Endothelial cell of umbilical vein (primary cell): ENCODE measurements around the gene CRYBG3. TPM values are rescaled to one million over a fixed set of nuclear protein-coding genes. Genes with fewer than 3 reads are reported as not detected.

ENCODE experiments used
- BruUV-seq: library from RNA; stranded (reverse); fragments of 400-500 nt; replicated peaks from 2 replicates; lab custom pipeline; 2021; lab: Mats Ljungman, UMichigan
- CTCF ChIA-PET: fragments of 300-600, 350-600 bp; sonication (Branson Sonifier 250); formaldehyde crosslinking; loops from one replicate; lab custom pipeline; 2021; ENCODE audit warnings: antibody characterized with exemption, inconsistent platforms; lab: Charles Lee
- POLR2A ChIA-PET: fragments of 300-600, 350-600 bp; sonication (Branson Sonifier 250); formaldehyde crosslinking; loops from one replicate; lab custom pipeline; 2021; ENCODE audit warnings: antibody characterized with exemption, inconsistent platforms; lab: Charles Lee
- DNase-seq: peaks from one replicate; pipeline ENCODE4 v3.0.0-alpha.2; 2011; ENCODE audit warnings: low read depth, low spot score
- FAIRE-seq: peaks from 2 replicates; lab custom pipeline; 2011; peaks lifted over from hg19 to GRCh38; lab: Jason Lieb, UNC
- H2AFZ ChIP-seq: 2 replicates; pipeline ENCODE4 v1.6.0; 2012; ENCODE audit warnings: low read depth, low read length, control low read depth, inconsistent platforms
- H3K27ac ChIP-seq: 2 replicates; pipeline ENCODE4 v1.5.1; 2011; ENCODE audit warnings: low read depth, mild to moderate bottlenecking, control low read depth, low read length, moderate library complexity; ENCODE audit not compliant: insufficient read depth
- H3K27me3 ChIP-seq, 2 experiments: 2 replicates each; pipeline versions ENCODE4 v1.6.0 to v1.6.1; 2011; ENCODE audit warnings: low read length in 2 of 2, mixed read lengths in 1 of 2; ENCODE audit not compliant: control insufficient read depth in 2 of 2, insufficient read depth in 2 of 2
- H3K36me3 ChIP-seq, 2 experiments: 2 replicates in 1 of 2; 3 replicates in 1 of 2; pipeline ENCODE4 v1.5.1; 2011; ENCODE audit warnings: low read length in 2 of 2, mild to moderate bottlenecking in 1 of 2, moderate library complexity in 1 of 2; ENCODE audit not compliant: control insufficient read depth in 2 of 2, insufficient read depth in 2 of 2; ENCODE audit errors: extremely low read depth in 1 of 2
- H3K4me1 ChIP-seq: 3 replicates; pipeline ENCODE4 v1.5.1; 2011; ENCODE audit warnings: mild to moderate bottlenecking, low read length; ENCODE audit not compliant: control insufficient read depth, insufficient read depth; ENCODE audit errors: extremely low read depth
- H3K4me2 ChIP-seq: 2 replicates; pipeline ENCODE4 v1.6.1; 2011; ENCODE audit warnings: low read length, control low read depth, mixed read lengths; ENCODE audit not compliant: insufficient read depth
- H3K4me3 ChIP-seq, 3 experiments: fragments of 200-600 bp in 1 of 3; sonication (generic), shearing (Covaris generic) in 1 of 3; replicated peaks in 1 of 3; 2 replicates each; pipeline ENCODE4 v1.5.1; 2011 to 2016; ENCODE audit warnings: control low read depth in 3 of 3, low read length in 3 of 3, mild to moderate bottlenecking in 2 of 3, inconsistent platforms in 1 of 3, low read depth in 1 of 3, moderate library complexity in 1 of 3; ENCODE audit not compliant: insufficient read depth in 1 of 3
- H3K79me2 ChIP-seq: 2 replicates; pipeline ENCODE4 v1.6.0; 2012; ENCODE audit warnings: low read length, inconsistent platforms; ENCODE audit not compliant: control insufficient read depth, insufficient read depth
- H3K9ac ChIP-seq: replicated peaks from 2 replicates; pipeline ENCODE3; 2011; ENCODE audit warnings: low read length, control low read depth; ENCODE audit not compliant: insufficient read depth; ENCODE audit errors: extremely low read depth
- H3K9me1 ChIP-seq: replicated peaks from 3 replicates; pipeline ENCODE4 v1.6.0; 2011; ENCODE audit warnings: mild to moderate bottlenecking, low read length; ENCODE audit not compliant: control insufficient read depth, insufficient read depth; ENCODE audit errors: extremely low read depth
- H3K9me3 ChIP-seq: replicated peaks from 2 replicates; pipeline ENCODE4 v1.5.1; 2012; ENCODE audit warnings: low read length, inconsistent platforms; ENCODE audit not compliant: control insufficient read depth, insufficient read depth
- H4K20me1 ChIP-seq: replicated peaks from 2 replicates; pipeline ENCODE3; 2011; ENCODE audit warnings: mild to moderate bottlenecking, low read length; ENCODE audit not compliant: control insufficient read depth, insufficient read depth; ENCODE audit errors: extremely low read depth
- EZH2 ChIP-seq: IDR thresholded peaks from 2 replicates; pipeline ENCODE4 v1.6.1; 2012; ENCODE audit warnings: borderline replicate concordance, low read depth, mild to moderate bottlenecking, moderate library complexity, low read length, inconsistent platforms; ENCODE audit not compliant: severe bottlenecking
- FOS ChIP-seq: IDR thresholded peaks from 2 replicates; pipeline ENCODE4 v1.6.1; 2011; ENCODE audit warnings: mild to moderate bottlenecking, low read length, moderate library complexity, borderline replicate concordance; ENCODE audit not compliant: insufficient read depth
- GATA2 ChIP-seq: IDR thresholded peaks from 2 replicates; pipeline ENCODE4 v1.7.0; 2011; ENCODE audit warnings: low read depth, mild to moderate bottlenecking, moderate library complexity, mixed read lengths, low read length; ENCODE audit not compliant: insufficient read length, insufficient read depth
- JUN ChIP-seq: IDR thresholded peaks from 2 replicates; pipeline ENCODE4 v1.6.1; 2011; ENCODE audit warnings: borderline replicate concordance, low read depth; ENCODE audit not compliant: insufficient read length, insufficient read depth
- MYC ChIP-seq: IDR thresholded peaks from one replicate; pipeline ENCODE4 v1.6.1; 2011; ENCODE audit warnings: mild to moderate bottlenecking, low read depth, low read length
- POLR2A ChIP-seq: IDR thresholded peaks from 2 replicates; pipeline ENCODE4 v1.6.1; 2012; ENCODE audit warnings: low read depth, mild to moderate bottlenecking, control low read depth, low read length
- POLR2AphosphoS5 ChIP-seq: IDR thresholded peaks from 2 replicates; pipeline ENCODE4 v1.6.1; 2012; ENCODE audit warnings: low read depth, mild to moderate bottlenecking, control low read depth, low read length, moderate library complexity; ENCODE audit not compliant: insufficient read depth
- dilution Hi-C: fragments of 300-500 bp; cut with MboI; formaldehyde crosslinking; loops from one replicate; pipeline ENCODE4 v1.15.0; 2019; ENCODE audit warnings: low sequenced_read_pairs; ENCODE audit not compliant: extremely low pct_ligation_motif_present
- intact Hi-C: fragments of 100-400 bp; cut with micrococcal nuclease; formaldehyde crosslinking; loops from one replicate; pipeline ENCODE4 v1.10.0; 2022
- polyA plus RNA-seq, 4 experiments: library from polyadenylated mRNA; depleted of rRNA in 3 of 4; stranded (reverse) in 3 of 4; unstranded in 1 of 4; fragments of >200 nt; gene quantifications; 2 replicates each; pipeline versions ENCODE4 v1.2.1 to v1.2.3, GENCODE V29; 2011 to 2012; ENCODE audit warnings: missing spikeins in 1 of 4
- total RNA-seq: library from RNA; stranded (reverse); gene quantifications from 2 replicates; pipeline ENCODE4 v1.2.3, GENCODE V29; 2021
- TF ChIP-seq, protein P1 (sequence below), 2 donors: IDR thresholded peaks; 1 replicate in 1 of 2; 2 replicates in 1 of 2; pipeline ENCODE4 v1.5.1; 2011; ENCODE audit warnings: low read length in 2 of 2, mild to moderate bottlenecking in 2 of 2, moderate library complexity in 2 of 2, control low read depth in 1 of 2, inconsistent platforms in 1 of 2, low read depth in 1 of 2; ENCODE audit not compliant: insufficient read depth in 1 of 2; ENCODE audit errors: extremely low read depth in 1 of 2
- TF ChIP-seq, protein P2 (sequence below): IDR thresholded peaks from 2 replicates; pipeline ENCODE4 v1.6.1; 2011; ENCODE audit not compliant: insufficient read depth, insufficient read length

CRYBG3 gene
- total and polyA plus RNA-seq, 2 donors (not counting 3 experiments of a cell fraction or from before 2014, with no cell fraction given) = 2.8 to 15.0 TPM

- DNase-seq (no peak), FAIRE-seq (no peak)
- Histone ChIP-seq H3K4me2 (no peak overlapping the region), H3K4me1 (peaks cover 4% of the 10 kb centered on the region), H3K36me3 (no peaks in the 10 kb centered on the region), H2AFZ (no peak overlapping the region), H3K79me2 (no peaks in the 10 kb centered on the region), H3K27me3 (peaks cover 4 to 12% of the 10 kb centered on the region in 2 experiments), H4K20me1 (no peaks in the 10 kb centered on the region), H3K4me3 (no peak overlapping the region), H3K27ac (no peak overlapping the region), H3K9me1 (no peaks in the 10 kb centered on the region), H3K9ac (no peak overlapping the region), H3K9me3 (no peaks in the 10 kb centered on the region)
- no TSS peak for BruUV-seq
- POLR2A ChIA-PET = no interaction called here
- dilution Hi-C loops = no loop called here
- TF ChIP-seq POLR2A (no peak), MYC (no peak), POLR2AphosphoS5 (no peak), FOS (no peak), EZH2 (no peak), GATA2 (no peak), JUN (no peak)
- TF ChIP-seq, protein P1, sequence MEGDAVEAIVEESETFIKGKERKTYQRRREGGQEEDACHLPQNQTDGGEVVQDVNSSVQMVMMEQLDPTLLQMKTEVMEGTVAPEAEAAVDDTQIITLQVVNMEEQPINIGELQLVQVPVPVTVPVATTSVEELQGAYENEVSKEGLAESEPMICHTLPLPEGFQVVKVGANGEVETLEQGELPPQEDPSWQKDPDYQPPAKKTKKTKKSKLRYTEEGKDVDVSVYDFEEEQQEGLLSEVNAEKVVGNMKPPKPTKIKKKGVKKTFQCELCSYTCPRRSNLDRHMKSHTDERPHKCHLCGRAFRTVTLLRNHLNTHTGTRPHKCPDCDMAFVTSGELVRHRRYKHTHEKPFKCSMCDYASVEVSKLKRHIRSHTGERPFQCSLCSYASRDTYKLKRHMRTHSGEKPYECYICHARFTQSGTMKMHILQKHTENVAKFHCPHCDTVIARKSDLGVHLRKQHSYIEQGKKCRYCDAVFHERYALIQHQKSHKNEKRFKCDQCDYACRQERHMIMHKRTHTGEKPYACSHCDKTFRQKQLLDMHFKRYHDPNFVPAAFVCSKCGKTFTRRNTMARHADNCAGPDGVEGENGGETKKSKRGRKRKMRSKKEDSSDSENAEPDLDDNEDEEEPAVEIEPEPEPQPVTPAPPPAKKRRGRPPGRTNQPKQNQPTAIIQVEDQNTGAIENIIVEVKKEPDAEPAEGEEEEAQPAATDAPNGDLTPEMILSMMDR (IDR thresholded peaks at IDR 0.05; ENCODE audit: extremely low read depth in 1 of 2, insufficient read depth in 1 of 2, low read depth in 1 of 2, low read length in 2 of 2) = no peak
- TF ChIP-seq, protein P2, sequence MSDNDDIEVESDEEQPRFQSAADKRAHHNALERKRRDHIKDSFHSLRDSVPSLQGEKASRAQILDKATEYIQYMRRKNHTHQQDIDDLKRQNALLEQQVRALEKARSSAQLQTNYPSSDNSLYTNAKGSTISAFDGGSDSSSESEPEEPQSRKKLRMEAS = no peak
- intact Hi-C loops = no loop called here
- CTCF ChIA-PET = interaction anchor here (1.9 kb wide), 1 partner anchor 43 kb away, joined by 5 read pairs; no protein-coding TSS in a partner anchor
Measured at GRCh38 chr3:97979610-97980009, 157.8 kb downstream of the CRYBG3 start.
